Activated CD4-positive, alpha-beta T cell treated with anti-CD3 and anti-CD28 coated beads for 36 hours (primary cell): ENCODE results near the gene TBC1D1. TPM values are rescaled to one million over a fixed set of nuclear protein-coding genes. Genes with fewer than 3 reads are reported as not detected.
A peak's percentile ranks its signal among the peaks of the same experiment; 100 is the strongest.

Experiments
- ATAC-seq: fragments of 200-7000 bp; cut with Tn5 transposase; one replicate; pipeline ENCODE4 v1.10.0; 2021; ENCODE audit warnings: mild to moderate bottlenecking, moderate library complexity
- CTCF ChIA-PET: fragments of 350-600 bp; sonication (Branson Sonifier 250); formaldehyde crosslinking; loops from one replicate; lab custom pipeline; 2021; ENCODE audit warnings: antibody characterized with exemption; lab: Charles Lee
- POLR2A ChIA-PET: fragments of 350-600 bp; sonication (Branson Sonifier 250); formaldehyde crosslinking; loops from one replicate; lab custom pipeline; 2021; ENCODE audit warnings: antibody characterized with exemption, inconsistent platforms; lab: Charles Lee
- DNase-seq: peaks from one replicate; pipeline ENCODE4 v3.0.0-alpha.2; 2020
- H3K27ac Mint-ChIP-seq: one replicate; pipeline ENCODE4 v1.8.0; 2021; ENCODE audit warnings: mixed read lengths
- H3K27me3 Mint-ChIP-seq: one replicate; pipeline ENCODE4 v1.8.0; 2021; ENCODE audit warnings: mixed read lengths
- H3K36me3 Mint-ChIP-seq: one replicate; pipeline ENCODE4 v1.8.0; 2021; ENCODE audit warnings: low read depth, mixed read lengths
- H3K4me1 Mint-ChIP-seq: one replicate; pipeline ENCODE4 v1.8.0; 2021; ENCODE audit warnings: mixed read lengths
- H3K4me3 Mint-ChIP-seq: one replicate; pipeline ENCODE4 v1.8.0; 2021; ENCODE audit warnings: mild to moderate bottlenecking, moderate library complexity, mixed read lengths
- H3K9me3 Mint-ChIP-seq: one replicate; pipeline ENCODE4 v1.8.0; 2021; ENCODE audit warnings: low read depth, mixed read lengths
- intact Hi-C, 2 experiments: fragments of 100-400 bp; cut with DNase I in 1 of 2; cut with micrococcal nuclease in 1 of 2; formaldehyde crosslinking; loops; one replicate each; pipeline versions ENCODE4 v1.14.2 to v1.15.1; 2022 to 2024; cut with DNase I, micrococcal nuclease
- total RNA-seq, 2 experiments: library from RNA; stranded (reverse); gene quantifications; one replicate each; pipeline ENCODE4 v1.2.3, GENCODE V29; 2021

TBC1D1 gene
- total RNA-seq, 2 experiments from 2014 or later, result 60.8 to 71.8 TPM

DNA sequence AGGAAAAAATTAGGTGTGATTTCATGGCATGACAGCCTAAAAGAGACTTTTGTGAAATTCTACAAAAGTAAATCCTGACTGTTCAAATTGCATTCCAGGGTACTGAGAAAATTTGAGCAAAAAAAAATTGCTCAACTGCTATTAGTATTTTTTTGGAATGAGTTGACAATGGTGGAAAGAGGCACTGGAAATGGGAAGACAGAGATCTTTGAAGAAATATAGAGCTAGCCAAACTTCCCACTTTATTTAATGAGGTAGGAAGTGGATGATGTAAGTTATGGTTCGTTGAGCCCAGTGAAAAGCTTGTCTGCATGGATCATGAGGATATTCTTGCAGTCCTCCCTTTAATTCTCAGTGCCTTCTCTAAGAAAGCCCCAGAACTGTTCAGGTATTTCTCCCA is 253.1 kb downstream of the TBC1D1 start:
- no peak for ATAC-seq
- Mint-ChIP-seq H3K27me3 (no peaks in the 10 kb centered on the region), H3K4me1 (peaks cover 3% of the 10 kb centered on the region), H3K36me3 (peaks cover 18% of the 10 kb centered on the region), H3K27ac (no peak overlapping the region), H3K9me3 (no peaks in the 10 kb centered on the region), H3K4me3 (no peak overlapping the region)
- ChIA-PET CTCF (interaction anchor here (1.8 kb wide), 1 partner anchor 17 kb away, joined by 6 read pairs; no protein-coding TSS in a partner anchor), POLR2A (no interaction called here)
- no peak for DNase-seq
- intact Hi-C loops, result no loop called here

DNA sequence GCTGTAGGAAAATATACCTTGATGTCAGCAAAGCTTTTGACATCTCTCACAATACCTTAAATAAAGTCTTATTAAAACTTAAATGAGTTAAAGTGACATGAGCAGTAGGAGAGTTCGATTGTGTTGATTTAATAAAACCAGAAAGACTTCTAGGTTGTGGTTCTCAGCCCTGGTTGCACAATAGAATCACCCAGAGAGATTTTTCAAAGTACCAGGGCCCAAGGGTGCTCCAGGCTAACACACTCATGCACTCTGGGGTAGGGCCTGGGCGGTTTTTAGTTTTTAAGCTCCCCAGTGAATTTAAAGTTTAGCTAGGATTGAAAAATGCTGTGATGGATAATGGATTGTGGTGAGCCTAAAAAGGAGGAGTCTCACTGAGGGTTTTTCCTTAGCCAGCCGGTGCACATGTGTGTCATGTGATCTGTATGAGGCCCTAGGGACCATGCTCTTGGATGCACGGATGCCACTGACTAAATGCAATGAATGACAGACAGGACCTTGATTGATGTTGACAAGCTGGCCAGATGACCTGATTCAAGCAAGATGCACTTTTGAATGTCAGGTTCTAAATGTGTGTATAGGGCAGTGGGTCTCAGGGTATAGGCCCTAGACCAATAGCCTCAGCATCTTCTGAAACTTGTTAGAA is 254.3 kb downstream of the TBC1D1 start:
- peaks cover 3% of the 10 kb centered on the region for H3K4me1 Mint-ChIP-seq

DNA sequence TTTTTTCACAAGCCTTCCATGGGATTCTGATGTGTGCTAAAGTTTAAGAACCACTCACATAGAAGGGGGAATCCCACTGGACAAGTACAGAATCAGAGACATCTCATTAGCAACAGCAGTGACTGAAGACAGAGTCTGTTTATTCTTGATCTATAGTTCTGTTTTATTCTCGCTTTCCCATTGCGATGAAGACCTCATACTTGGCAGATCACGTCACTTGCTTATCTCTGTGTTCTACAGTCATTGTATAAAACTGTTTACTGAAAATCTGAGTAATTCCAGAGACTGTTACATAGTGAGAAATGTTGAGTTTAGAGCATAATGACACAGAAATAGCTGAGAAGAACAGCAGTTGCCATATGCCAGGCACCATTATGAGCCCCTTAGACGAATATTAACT is 254.9 kb downstream of the TBC1D1 start:
- Mint-ChIP-seq H3K36me3 (peaks cover 3% of the 10 kb centered on the region), H3K9me3 (no peaks in the 10 kb centered on the region), H3K4me1 (peaks cover 3% of the 10 kb centered on the region), H3K27ac (no peak overlapping the region), H3K4me3 (no peak overlapping the region), H3K27me3 (no peaks in the 10 kb centered on the region)
- DNase-seq, result no peak
- intact Hi-C loops, result no loop called here
- ATAC-seq, result peak; percentile 62
- ChIA-PET CTCF (no interaction called here), POLR2A (no interaction called here)

More for the DNA sequence above, 254.3 kb downstream of the TBC1D1 start:
- Mint-ChIP-seq H3K27ac (no peak overlapping the region), H3K27me3 (no peaks in the 10 kb centered on the region), H3K4me3 (no peak overlapping the region), H3K9me3 (no peaks in the 10 kb centered on the region), H3K36me3 (peaks cover 7% of the 10 kb centered on the region)
- CTCF ChIA-PET, result interaction anchor here (0.8 kb wide), 1 partner anchor 21 kb away, joined by 3 read pairs; no protein-coding TSS in a partner anchor
- POLR2A ChIA-PET, result interaction anchor here (0.7 kb wide), 1 partner anchor 16 kb away, joined by 4 read pairs; no protein-coding TSS in a partner anchor
- ATAC-seq, result no peak
- DNase-seq, result no peak
- intact Hi-C loops, result no loop called here

DNA sequence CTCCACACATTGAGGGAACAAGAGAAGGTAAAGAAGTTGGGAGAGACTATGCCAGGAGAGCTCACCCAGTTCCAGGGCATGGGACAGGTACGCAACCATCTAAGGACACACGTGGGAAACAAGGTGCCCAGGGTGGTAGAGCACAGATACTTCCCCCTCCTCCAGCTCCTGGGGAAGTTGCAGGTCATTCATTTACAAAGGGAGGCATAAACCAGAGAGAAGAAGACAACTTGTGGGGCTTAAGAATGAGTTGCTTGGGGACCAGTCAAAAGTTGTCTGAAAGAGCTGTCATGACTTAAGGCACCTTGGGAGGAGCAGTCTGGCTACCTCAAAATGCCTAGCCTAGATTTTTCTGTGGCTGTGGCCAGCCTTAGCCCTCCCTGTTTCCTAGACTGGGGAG is 255.5 kb downstream of the TBC1D1 start:
- POLR2A ChIA-PET, result no interaction called here
- DNase-seq (no peak), ATAC-seq (no peak)
- no peak overlapping the region for H3K27ac Mint-ChIP-seq
- H3K36me3 Mint-ChIP-seq, result peaks cover 3% of the 10 kb centered on the region
- intact Hi-C loops, result no loop called here
- CTCF ChIA-PET, result interaction anchor here (1.4 kb wide), 1 partner anchor 15 kb away, joined by 4 read pairs; no protein-coding TSS in a partner anchor
- no peaks in the 10 kb centered on the region for H3K9me3 Mint-ChIP-seq
- no peaks in the 10 kb centered on the region for H3K27me3 Mint-ChIP-seq
- peaks cover 3% of the 10 kb centered on the region for H3K4me1 Mint-ChIP-seq
- H3K4me3 Mint-ChIP-seq, result no peak overlapping the region

DNA sequence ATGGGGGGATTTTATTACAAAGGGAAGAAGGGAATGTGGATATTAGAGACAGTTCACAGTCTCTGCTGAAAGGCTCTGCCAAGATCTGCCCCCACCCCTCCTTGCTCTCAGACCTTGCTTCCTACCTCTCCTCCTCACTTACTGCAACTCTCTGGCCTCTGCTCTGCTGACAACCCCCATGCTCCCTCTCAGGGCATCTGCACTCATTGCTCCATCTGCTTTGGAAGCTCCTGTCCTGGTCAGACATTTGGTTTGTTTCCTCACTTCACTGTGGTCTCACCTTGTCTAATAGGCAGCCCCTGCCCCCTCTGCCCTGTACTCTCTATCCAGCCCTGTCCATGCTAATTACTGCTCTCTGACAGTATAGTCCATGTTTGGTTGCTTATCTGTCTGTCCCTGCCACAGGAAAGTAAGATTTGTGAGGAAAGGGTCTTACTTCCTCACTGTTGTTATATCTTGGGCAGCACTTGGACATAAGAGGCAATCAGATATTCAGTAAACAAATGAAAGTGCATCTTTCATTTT is 258.6 kb downstream of the TBC1D1 start:
- Mint-ChIP-seq H3K27ac (no peak overlapping the region), H3K4me1 (peaks cover 9% of the 10 kb centered on the region), H3K27me3 (no peaks in the 10 kb centered on the region), H3K4me3 (no peak overlapping the region), H3K36me3 (no peaks in the 10 kb centered on the region), H3K9me3 (no peaks in the 10 kb centered on the region)
- DNase-seq (no peak), ATAC-seq (no peak)
- POLR2A ChIA-PET, result no interaction called here
- intact Hi-C loops, result no loop called here
- CTCF ChIA-PET, result no interaction called here

DNA sequence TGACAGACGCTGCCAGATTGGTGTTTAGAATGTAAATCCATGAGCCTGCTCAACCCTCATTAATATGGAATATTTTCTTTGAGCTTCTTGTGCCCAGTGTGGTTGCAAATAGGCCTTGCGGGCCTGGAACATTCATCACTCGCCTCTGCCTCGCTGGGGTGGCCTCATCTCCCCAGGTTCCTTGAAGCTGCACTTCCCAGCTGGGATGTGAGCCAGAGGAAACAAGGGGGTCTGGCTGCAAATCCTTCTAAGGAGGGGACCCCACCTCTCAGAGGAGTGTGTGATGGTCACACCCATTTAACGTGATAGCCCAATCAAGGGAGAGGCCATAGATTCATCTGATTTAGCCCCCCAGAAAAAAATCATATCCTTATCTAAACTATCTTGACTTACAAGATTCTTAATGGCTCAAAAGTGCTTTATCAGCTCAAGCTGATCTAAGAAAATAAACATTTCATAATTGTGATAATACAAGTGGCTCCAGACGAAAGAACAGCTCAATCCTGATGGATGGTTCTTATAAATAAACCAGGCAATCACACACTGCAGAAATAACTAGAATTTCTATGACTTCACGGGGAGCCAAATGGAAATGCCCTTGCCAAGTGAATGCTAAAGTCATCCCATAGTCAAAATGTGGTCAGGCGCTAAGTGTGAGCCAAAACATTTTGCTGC is 259.2 kb downstream of the TBC1D1 start:
- Mint-ChIP-seq H3K27me3 (no peaks in the 10 kb centered on the region), H3K9me3 (no peaks in the 10 kb centered on the region), H3K4me1 (peaks cover 15% of the 10 kb centered on the region), H3K27ac (no peak overlapping the region), H3K36me3 (no peaks in the 10 kb centered on the region), H3K4me3 (no peak overlapping the region)
- intact Hi-C loops, result no loop called here
- DNase-seq (no peak), ATAC-seq (no peak)
- ChIA-PET CTCF (no interaction called here), POLR2A (no interaction called here)

DNA sequence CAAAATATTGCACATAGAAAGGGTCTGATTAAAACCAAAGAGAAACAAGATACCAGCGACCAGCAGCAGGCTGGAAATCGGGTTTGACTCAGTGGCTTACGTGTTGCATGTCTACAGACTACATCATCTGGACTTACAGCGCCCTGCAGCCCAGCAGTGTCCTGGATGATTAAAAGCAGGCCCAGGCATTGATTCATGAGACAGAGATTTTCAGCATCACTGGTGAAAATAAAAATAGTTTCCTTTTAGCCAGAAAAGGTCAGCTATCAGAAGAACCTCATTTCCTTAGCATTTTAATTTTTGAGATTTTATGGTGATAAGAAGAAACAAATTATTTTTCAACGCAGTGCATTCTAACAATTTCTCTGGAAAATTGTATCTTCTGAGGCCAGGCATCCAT is 259.9 kb downstream of the TBC1D1 start:
- CTCF ChIA-PET, result no interaction called here
- DNase-seq (no peak), ATAC-seq (no peak)
- Mint-ChIP-seq H3K4me3 (no peak overlapping the region), H3K4me1 (peaks cover 22% of the 10 kb centered on the region), H3K27me3 (no peaks in the 10 kb centered on the region), H3K36me3 (no peaks in the 10 kb centered on the region), H3K27ac (no peak overlapping the region), H3K9me3 (no peaks in the 10 kb centered on the region)
- intact Hi-C loops, result no loop called here
- POLR2A ChIA-PET, result interaction anchor here (0.6 kb wide), 1 partner anchor 76 kb away, joined by 3 read pairs; no protein-coding TSS in a partner anchor

DNA sequence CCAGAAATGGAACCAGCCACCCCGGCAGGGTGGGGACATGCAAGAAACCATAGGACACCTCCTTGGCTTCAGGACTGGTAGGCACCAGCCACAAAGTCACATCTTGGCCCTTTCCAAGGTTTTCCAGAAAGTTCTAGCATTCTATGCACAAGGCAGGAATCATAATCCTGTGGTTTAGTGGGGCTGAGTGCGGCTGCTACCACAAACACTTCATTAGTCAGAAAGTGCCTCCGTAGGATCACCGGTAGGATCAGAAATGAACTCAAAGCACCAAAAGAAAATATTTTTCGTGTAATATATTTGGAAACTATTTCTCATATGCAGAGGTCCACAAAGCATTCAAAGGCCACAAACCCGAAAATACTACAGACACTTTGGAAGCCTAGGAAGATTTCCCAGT is 261.0 kb downstream of the TBC1D1 start:
- CTCF ChIA-PET, result interaction anchor here (1.1 kb wide), 1 partner anchor 19 kb away, joined by 3 read pairs; no protein-coding TSS in a partner anchor
- H3K4me1 Mint-ChIP-seq, result peaks cover 27% of the 10 kb centered on the region
- POLR2A ChIA-PET, result no interaction called here
- no peaks in the 10 kb centered on the region for H3K27me3 Mint-ChIP-seq
- ATAC-seq (no peak), DNase-seq (no peak)
- no peak overlapping the region for H3K4me3 Mint-ChIP-seq
- intact Hi-C loops, result no loop called here
- no peaks in the 10 kb centered on the region for H3K9me3 Mint-ChIP-seq
- H3K27ac Mint-ChIP-seq, result no peak overlapping the region
- H3K36me3 Mint-ChIP-seq, result no peaks in the 10 kb centered on the region

DNA sequence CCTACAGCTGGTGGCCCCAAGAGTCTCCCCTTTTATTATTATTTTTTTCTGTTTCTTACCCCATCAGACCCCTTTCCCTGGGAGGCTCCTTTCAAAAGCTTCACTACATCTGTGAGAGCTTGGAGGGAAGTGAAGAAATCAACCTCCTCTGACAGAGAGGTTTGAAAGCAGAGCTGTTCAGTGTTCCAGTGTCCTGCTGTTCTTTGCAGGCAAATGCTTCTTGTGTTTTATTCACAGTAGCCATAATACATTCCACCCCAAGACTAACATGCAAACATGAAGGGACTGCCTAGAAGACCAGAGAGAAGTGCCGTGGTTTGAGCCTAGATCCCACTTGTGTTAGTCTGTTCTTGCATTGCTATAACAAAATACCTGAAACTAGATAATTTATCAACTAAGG is 261.4 kb downstream of the TBC1D1 start:
- intact Hi-C loops, result no loop called here
- ChIA-PET POLR2A (no interaction called here), CTCF (interaction anchor here (0.6 to 2.0 kb wide), 3 partner anchors 20 to 435 kb away, joined by 3 to 7 read pairs (median 3); no protein-coding TSS in a partner anchor)
- H3K4me1 Mint-ChIP-seq, result peaks cover 28% of the 10 kb centered on the region
- H3K27me3 Mint-ChIP-seq, result no peaks in the 10 kb centered on the region
- H3K36me3 Mint-ChIP-seq, result no peaks in the 10 kb centered on the region
- DNase-seq, result no peak
- no peak for ATAC-seq
- no peak overlapping the region for H3K27ac Mint-ChIP-seq
- H3K4me3 Mint-ChIP-seq, result no peak overlapping the region
- no peaks in the 10 kb centered on the region for H3K9me3 Mint-ChIP-seq

DNA sequence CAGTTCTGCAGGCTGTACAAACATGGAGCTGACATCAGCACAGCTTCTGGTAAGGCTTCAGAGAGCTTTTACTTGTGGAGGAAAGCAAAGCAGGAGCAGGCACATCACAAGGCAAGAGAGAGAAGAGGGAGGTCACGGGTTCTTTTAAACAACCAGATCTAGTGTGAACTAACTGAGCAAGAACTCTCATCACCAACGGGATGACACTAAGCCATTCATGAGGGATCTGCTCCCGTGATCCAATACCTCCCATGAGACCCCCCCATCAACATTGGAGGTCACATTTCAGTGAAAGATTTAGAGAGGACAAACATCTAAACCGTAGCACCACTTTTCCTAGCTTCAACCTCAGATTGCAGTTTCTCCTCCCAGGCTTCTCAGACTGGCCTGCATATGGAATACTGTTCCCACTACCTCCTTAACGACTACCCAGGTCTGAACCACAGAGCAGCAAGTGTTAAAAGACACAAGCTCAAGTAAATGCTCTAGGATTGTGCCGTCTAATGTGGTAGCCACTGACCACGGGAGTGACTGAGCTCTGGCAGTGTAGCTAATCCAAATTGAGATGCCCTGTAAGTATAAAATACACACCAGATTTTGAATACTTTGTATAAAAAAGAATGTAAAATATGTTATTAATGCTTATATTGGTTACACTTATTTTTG is 262.0 kb downstream of the TBC1D1 start:
- no peaks in the 10 kb centered on the region for H3K27me3 Mint-ChIP-seq
- intact Hi-C loops, result no loop called here
- ChIA-PET CTCF (interaction anchor here (0.6 to 2.0 kb wide), 4 partner anchors 20 to 434 kb away, joined by 3 to 7 read pairs (median 3); no protein-coding TSS in a partner anchor), POLR2A (interaction anchor here (0.6 kb wide), 1 partner anchor 25 kb away, joined by 3 read pairs; no protein-coding TSS in a partner anchor)
- ATAC-seq (no peak), DNase-seq (no peak)
- peaks cover 31% of the 10 kb centered on the region for H3K4me1 Mint-ChIP-seq
- H3K27ac Mint-ChIP-seq, result no peak overlapping the region
- no peaks in the 10 kb centered on the region for H3K9me3 Mint-ChIP-seq
- no peaks in the 10 kb centered on the region for H3K36me3 Mint-ChIP-seq
- H3K4me3 Mint-ChIP-seq, result no peak overlapping the region

DNA sequence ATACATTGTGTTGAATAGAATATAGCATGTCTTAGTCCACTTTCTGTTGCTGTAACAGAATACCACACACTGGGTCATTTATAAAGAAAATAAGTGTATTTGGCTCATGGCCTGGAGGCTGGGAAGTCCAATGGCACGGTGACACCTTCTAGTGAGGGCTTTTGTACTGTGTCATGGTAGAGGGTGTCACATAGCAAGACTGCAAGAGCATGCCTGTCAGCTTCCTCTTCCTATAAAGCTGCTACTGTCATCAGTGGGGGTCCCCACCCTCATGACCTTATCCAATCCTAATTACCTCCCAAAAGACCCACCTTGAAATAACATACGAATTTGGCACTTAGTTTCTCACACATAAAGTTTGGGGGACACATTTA is 262.5 kb downstream of the TBC1D1 start:
- ATAC-seq, result no peak
- Mint-ChIP-seq H3K27me3 (no peaks in the 10 kb centered on the region), H3K4me1 (peaks cover 35% of the 10 kb centered on the region), H3K4me3 (no peak overlapping the region), H3K27ac (no peak overlapping the region), H3K36me3 (no peaks in the 10 kb centered on the region), H3K9me3 (no peaks in the 10 kb centered on the region)
- ChIA-PET POLR2A (interaction anchor here (0.6 kb wide), 1 partner anchor 25 kb away, joined by 3 read pairs; no protein-coding TSS in a partner anchor), CTCF (interaction anchor here (0.9 to 2.0 kb wide), 3 partner anchors 19 to 37 kb away, joined by 3 to 7 read pairs (median 3); no protein-coding TSS in a partner anchor)
- DNase-seq, result no peak
- intact Hi-C loops, result no loop called here
